Caco-2 (cell line): Measurements from ENCODE around the gene SPOCK3. TPM values are rescaled to one million over a fixed set of nuclear protein-coding genes. Genes with fewer than 3 reads are reported as not detected.

Source experiments
- BruUV-seq: library from RNA; stranded (reverse); fragments of 400-500 nt; replicated peaks from 2 replicates; lab custom pipeline; 2021; lab: Mats Ljungman, UMichigan
- CTCF ChIA-PET: fragments of 300-600 bp; sonication (Branson Sonifier 250); formaldehyde crosslinking; loops from one replicate; lab custom pipeline; 2022; ENCODE audit warnings: antibody characterized with exemption; lab: Charles Lee
- POLR2A ChIA-PET: fragments of 300-600 bp; sonication (Branson Sonifier 250); formaldehyde crosslinking; loops from one replicate; lab custom pipeline; 2022; ENCODE audit warnings: antibody characterized with exemption; lab: Charles Lee
- DNase-seq, 2 experiments: peaks; one replicate each; pipeline versions ENCODE4 v3.0.0 to v3.0.0-alpha.2; 2020 to 2022
- H3K27me3 ChIP-seq: replicated peaks from 2 replicates; pipeline ENCODE4 v1.6.0; 2011; ENCODE audit warnings: low read length; ENCODE audit not compliant: control insufficient read depth, insufficient read depth
- H3K36me3 ChIP-seq: 2 replicates; pipeline ENCODE4 v1.5.1; 2011; ENCODE audit warnings: low read length; ENCODE audit not compliant: control insufficient read depth, insufficient read depth
- H3K4me1 ChIP-seq: fragments of 250-450 bp; sonication (Bioruptor Pico); 2 replicates; pipeline ENCODE4 v1.5.1; 2020; ENCODE audit warnings: mild to moderate bottlenecking
- H3K4me3 ChIP-seq: 2 replicates; pipeline ENCODE4 v1.5.1; 2011; ENCODE audit warnings: low read depth, mild to moderate bottlenecking, control low read depth, low read length
- H3K9me3 ChIP-seq: fragments of 250-450 bp; sonication (Bioruptor Pico); 2 replicates; pipeline ENCODE4 v1.5.1; 2020; ENCODE audit warnings: mild to moderate bottlenecking, moderate library complexity
- H3K27ac Mint-ChIP-seq: one replicate; pipeline ENCODE4 v1.8.0; 2022; ENCODE audit warnings: mixed read lengths; ENCODE audit not compliant: unreplicated experiment
- H3K27me3 Mint-ChIP-seq: one replicate; pipeline ENCODE4 v1.8.0; 2022; ENCODE audit warnings: mixed read lengths; ENCODE audit not compliant: insufficient read depth, unreplicated experiment
- H3K36me3 Mint-ChIP-seq: one replicate; pipeline ENCODE4 v1.8.0; 2022; ENCODE audit warnings: mild to moderate bottlenecking, mixed read lengths; ENCODE audit not compliant: insufficient read depth, unreplicated experiment
- H3K4me1 Mint-ChIP-seq: one replicate; pipeline ENCODE4 v1.8.0; 2022; ENCODE audit warnings: low read depth, mixed read lengths; ENCODE audit not compliant: unreplicated experiment
- H3K4me3 Mint-ChIP-seq: one replicate; pipeline ENCODE4 v1.8.0; 2022; ENCODE audit warnings: mild to moderate bottlenecking, moderate library complexity, mixed read lengths; ENCODE audit not compliant: unreplicated experiment
- H3K9me3 Mint-ChIP-seq: one replicate; pipeline ENCODE4 v1.8.0; 2022; ENCODE audit warnings: mixed read lengths; ENCODE audit not compliant: unreplicated experiment
- CTCF ChIP-seq, 2 experiments: fragments of 200-600 bp in 1 of 2; IDR thresholded peaks; 1 replicate in 1 of 2; 2 replicates in 1 of 2; pipeline versions ENCODE4 v1.5.1 to v1.8.0; 2011 to 2022; ENCODE audit warnings: antibody characterized with exemption in 1 of 2, control low read depth in 1 of 2, inconsistent platforms in 1 of 2, low read depth in 1 of 2, low read length in 1 of 2, mild to moderate bottlenecking in 1 of 2, moderate library complexity in 1 of 2; ENCODE audit not compliant: insufficient read depth in 1 of 2, severe bottlenecking in 1 of 2, unreplicated experiment in 1 of 2
- intact Hi-C: fragments of 100-400 bp; cut with micrococcal nuclease; formaldehyde crosslinking; loops from one replicate; pipeline ENCODE4 v1.10.0; 2022; ENCODE audit not compliant: unreplicated experiment
- total RNA-seq: library from RNA; stranded (reverse); gene quantifications from 2 replicates; pipeline ENCODE4 v1.2.3, GENCODE V29; 2022

Gene SPOCK3
- total RNA-seq, 1 experiment from 2014 or later = 1.3 TPM

DNA sequence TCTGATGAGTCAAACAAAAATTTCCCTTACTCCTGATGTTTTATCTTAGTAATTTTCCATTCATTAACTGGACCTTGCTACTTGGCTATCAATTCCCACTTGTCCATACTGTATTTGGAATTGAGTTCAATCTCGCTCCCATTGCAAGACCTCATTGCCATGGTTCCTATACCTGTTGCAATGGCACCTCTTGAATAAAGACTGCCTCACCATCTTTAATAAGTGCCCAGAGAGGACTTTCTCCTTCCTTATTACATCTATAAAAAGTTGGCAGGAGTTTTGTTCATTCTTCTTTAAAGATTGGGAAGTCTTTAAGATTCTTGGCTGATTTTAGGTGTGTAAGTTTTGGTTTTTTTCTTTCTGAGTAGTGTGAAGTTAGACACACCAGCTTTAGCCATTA lies 397.4 kb downstream of the SPOCK3 start:
- H3K9me3 Mint-ChIP-seq = peaks cover 4% of the 10 kb centered on the region
- no peaks in the 10 kb centered on the region for H3K4me1 Mint-ChIP-seq
- ChIA-PET CTCF (no interaction called here), POLR2A (no interaction called here)
- H3K4me1 ChIP-seq = no peaks in the 10 kb centered on the region
- no peak overlapping the region for H3K4me3 Mint-ChIP-seq
- DNase-seq = no peak
- no peaks in the 10 kb centered on the region for H3K36me3 ChIP-seq
- TF ChIP-seq CTCF (IDR thresholded peaks at IDR 0.05; ENCODE audit: insufficient read depth in 1 of 2, low read depth in 1 of 2, low read length in 1 of 2, severe bottlenecking in 1 of 2, unreplicated experiment in 1 of 2) = no peak
- no peak overlapping the region for H3K27ac Mint-ChIP-seq
- H3K27me3 Mint-ChIP-seq = no peaks in the 10 kb centered on the region
- intact Hi-C loops = no loop called here
- no peak overlapping the region for H3K4me3 ChIP-seq
- H3K27me3 ChIP-seq = no peaks in the 10 kb centered on the region
- H3K9me3 ChIP-seq = no peaks in the 10 kb centered on the region
- BruUV-seq = no TSS peak
- no peaks in the 10 kb centered on the region for H3K36me3 Mint-ChIP-seq

DNA sequence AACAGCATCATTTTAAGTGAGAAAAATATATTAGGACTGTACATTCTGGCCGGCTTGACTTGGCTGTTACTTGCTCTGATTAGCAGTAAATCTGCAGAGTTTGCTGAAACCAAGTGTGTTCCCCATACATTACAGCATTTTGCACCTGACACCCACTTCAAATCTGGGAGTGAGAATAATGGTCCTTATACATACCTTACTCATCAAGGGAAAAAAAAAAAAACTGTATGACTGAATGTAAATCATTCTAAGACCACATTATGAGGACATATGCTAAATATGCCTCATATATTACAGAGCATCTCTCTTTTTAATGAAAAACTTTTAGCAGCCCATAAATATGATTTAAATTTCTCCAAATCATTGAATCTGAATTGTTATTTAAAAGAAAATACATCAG lies 406.7 kb downstream of the SPOCK3 start:
- Histone ChIP-seq H3K4me1 (no peaks in the 10 kb centered on the region), H3K9me3 (no peaks in the 10 kb centered on the region), H3K27me3 (no peaks in the 10 kb centered on the region), H3K36me3 (no peaks in the 10 kb centered on the region), H3K4me3 (no peak overlapping the region)
- Mint-ChIP-seq H3K4me3 (no peak overlapping the region), H3K27ac (no peak overlapping the region), H3K9me3 (peaks cover 10% of the 10 kb centered on the region), H3K4me1 (no peaks in the 10 kb centered on the region), H3K36me3 (no peaks in the 10 kb centered on the region), H3K27me3 (no peaks in the 10 kb centered on the region)
- ChIA-PET POLR2A (no interaction called here), CTCF (no interaction called here)
- intact Hi-C loops = no loop called here
- no peak for DNase-seq
- no TSS peak for BruUV-seq
- TF ChIP-seq CTCF (IDR thresholded peaks at IDR 0.05; ENCODE audit: insufficient read depth in 1 of 2, low read depth in 1 of 2, low read length in 1 of 2, severe bottlenecking in 1 of 2, unreplicated experiment in 1 of 2) = no peak

DNA sequence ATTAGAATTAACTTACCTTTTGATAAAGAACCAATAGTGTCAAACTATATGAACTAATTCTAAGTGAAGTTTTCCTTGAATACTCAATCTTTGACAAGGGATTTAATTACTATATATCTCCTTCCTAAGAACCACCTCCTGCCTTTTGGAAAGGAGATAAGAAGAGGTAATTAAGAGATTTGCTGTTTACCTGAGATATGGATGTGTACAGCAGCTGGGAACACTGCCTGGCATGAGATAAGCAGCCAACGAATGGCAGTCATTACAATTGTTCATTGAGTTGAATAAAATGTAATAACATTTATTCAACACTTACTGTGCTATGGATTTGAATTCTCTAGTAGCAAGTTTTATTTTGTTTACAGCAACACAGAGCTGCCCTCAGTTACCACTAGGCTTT lies 407.1 kb downstream of the SPOCK3 start:
- no peaks in the 10 kb centered on the region for H3K4me1 Mint-ChIP-seq
- intact Hi-C loops = no loop called here
- H3K9me3 Mint-ChIP-seq = peaks cover 9% of the 10 kb centered on the region
- ChIA-PET CTCF (no interaction called here), POLR2A (no interaction called here)
- H3K9me3 ChIP-seq = no peaks in the 10 kb centered on the region
- no peaks in the 10 kb centered on the region for H3K36me3 Mint-ChIP-seq
- TF ChIP-seq CTCF (IDR thresholded peaks at IDR 0.05; ENCODE audit: insufficient read depth in 1 of 2, low read depth in 1 of 2, low read length in 1 of 2, severe bottlenecking in 1 of 2, unreplicated experiment in 1 of 2) = no peak
- no peak overlapping the region for H3K4me3 Mint-ChIP-seq
- no peaks in the 10 kb centered on the region for H3K27me3 Mint-ChIP-seq
- no peaks in the 10 kb centered on the region for H3K4me1 ChIP-seq
- BruUV-seq = no TSS peak
- no peak for DNase-seq
- H3K27ac Mint-ChIP-seq = no peak overlapping the region
- H3K4me3 ChIP-seq = no peak overlapping the region
- no peaks in the 10 kb centered on the region for H3K36me3 ChIP-seq
- no peaks in the 10 kb centered on the region for H3K27me3 ChIP-seq
